K562 (cell line): ENCODE data around the gene HDAC9. TPM values are rescaled to one million over a fixed set of nuclear protein-coding genes. Genes with fewer than 3 reads are reported as not detected.

Experiments used
- BACH1 ChIP-seq: fragments of 200-800 bp; sonication (Bioruptor generic); IDR thresholded peaks from 2 replicates; pipeline ENCODE4 v1.6.1; 2016; ENCODE audit warnings: missing genetic modification characterization, missing compliant biosample characterization
- MTA1 ChIP-seq: fragments of 450-650 bp; IDR thresholded peaks from 2 replicates; pipeline ENCODE4 v1.6.1; 2017; ENCODE audit warnings: borderline replicate concordance
- REST ChIP-seq, 2 experiments: fragments of 450-650 bp; formaldehyde crosslinking in 1 of 2; IDR thresholded peaks; 2 replicates each; pipeline versions ENCODE4 v1.4.0 to v1.6.1; 2014 to 2020; ENCODE audit warnings: mild to moderate bottlenecking in 2 of 2, borderline replicate concordance in 1 of 2, low read depth in 1 of 2
- ZNF436 ChIP-seq: fragments of 250-450, 450-650 bp; sonication (Bioruptor Pico); formaldehyde crosslinking; IDR thresholded peaks from 2 replicates; pipeline ENCODE4 v1.7.0; 2020; ENCODE audit warnings: mild to moderate bottlenecking
- ZNF57 ChIP-seq: fragments of 450-650 bp; formaldehyde crosslinking; IDR thresholded peaks from 2 replicates; pipeline ENCODE4 v1.4.0; 2020; ENCODE audit warnings: mild to moderate bottlenecking, moderate library complexity
- polyA plus RNA-seq, 8 experiments: library from polyadenylated mRNA; depleted of rRNA in 4 of 8; stranded (reverse) in 5 of 8; unstranded in 3 of 8; fragments of >200 nt; fragmentation: Nextera tagmentation in 2 of 8; fragmentation: Illumina TruSeq in 1 of 8; extraction: Ambion mirVana in 2 of 8; extraction: Trizol in 1 of 8; gene quantifications; 2 replicates each; pipeline versions ENCODE4 v1.2.1 to v1.2.3, GENCODE V29; 2011 to 2014; ENCODE audit warnings: inconsistent platforms in 1 of 8, missing spikeins in 1 of 8
- total RNA-seq, 7 experiments: library from RNA; depleted of rRNA in 6 of 7; stranded (reverse); fragments of >200 nt in 6 of 7; fragmentation: Illumina TruSeq in 2 of 7; extraction: Trizol in 2 of 7; gene quantifications; 2 replicates each; pipeline versions ENCODE4 v1.2.1 to v1.2.3, GENCODE V29; 2011 to 2021; ENCODE audit warnings: low replicate concordance in 1 of 7

HDAC9 gene
- total and polyA plus RNA-seq, 9 of the 15 experiments (the other 6 are each of a cell fraction or from before 2014, with no cell fraction given) = 0.08 to 0.91 (median 0.33) TPM

GRCh38 chr7:18913106-18913505, 417.6 kb downstream of the HDAC9 start (continued):
- TF ChIP-seq REST (IDR thresholded peaks at IDR 0.05; ENCODE audit: borderline replicate concordance) = no peak
- TF ChIP-seq REST (CRISPR knock-in tag; IDR thresholded peaks at IDR 0.05; ENCODE audit: low read depth) = no peak
- TF ChIP-seq ZNF57 (CRISPR knock-in tag) = no peak
- no peak for TF ChIP-seq BACH1
- TF ChIP-seq MTA1 = no peak
- no peak for TF ChIP-seq ZNF436 (CRISPR knock-in tag)
